Smooth muscle cell (in vitro differentiated cells): ENCODE results near the gene DUOX1. TPM values are rescaled to one million over a fixed set of nuclear protein-coding genes. Genes with fewer than 3 reads are reported as not detected.
A peak's percentile ranks its signal among the peaks of the same experiment; 100 is the strongest.

ENCODE experiments used
- DNase-seq: peaks from one replicate; lab custom pipeline; 2025; ENCODE audit not compliant: unreplicated experiment; lab: John Stamatoyannopoulos, UW
- H2AFZ ChIP-seq: fragments of 200-600 bp; sonication (generic); 2 replicates; pipeline ENCODE4 v1.6.0; 2016; ENCODE audit warnings: antibody characterized with exemption, low read depth, mild to moderate bottlenecking
- H3F3A ChIP-seq: fragments of 200-600 bp; sonication (generic); 2 replicates; pipeline ENCODE4 v1.6.0; 2017; ENCODE audit warnings: antibody characterized with exemption, low read depth
- H3K27ac ChIP-seq: fragments of 200-600 bp; sonication (generic); 2 replicates; pipeline ENCODE4 v1.5.1; 2016; ENCODE audit warnings: low read depth, mild to moderate bottlenecking
- H3K27me3 ChIP-seq: fragments of 200-600 bp; sonication (generic); 2 replicates; pipeline ENCODE4 v1.6.1; 2016; ENCODE audit warnings: low read depth, mild to moderate bottlenecking
- H3K36me3 ChIP-seq: fragments of 200-600 bp; sonication (generic); 2 replicates; pipeline ENCODE4 v1.5.1; 2016; ENCODE audit warnings: low read depth
- H3K4me1 ChIP-seq: fragments of 200-600 bp; sonication (generic); 2 replicates; pipeline ENCODE4 v1.5.1; 2016; ENCODE audit warnings: low read depth
- H3K4me2 ChIP-seq: fragments of 200-600 bp; sonication (generic); 2 replicates; pipeline ENCODE4 v1.6.0; 2016; ENCODE audit warnings: mild to moderate bottlenecking
- H3K4me3 ChIP-seq: fragments of 200-600 bp; sonication (generic); 2 replicates; pipeline ENCODE4 v1.5.1; 2016; ENCODE audit warnings: mild to moderate bottlenecking
- H3K79me2 ChIP-seq: fragments of 200-600 bp; sonication (generic); 2 replicates; pipeline ENCODE4 v1.6.0; 2016; ENCODE audit warnings: low read depth, mild to moderate bottlenecking
- H3K9ac ChIP-seq: fragments of 200-600 bp; sonication (generic); 2 replicates; pipeline ENCODE4 v1.6.0; 2016; ENCODE audit warnings: low read depth
- H3K9me3 ChIP-seq: fragments of 200-600 bp; sonication (generic); replicated peaks from 2 replicates; pipeline ENCODE4 v1.5.1; 2016; ENCODE audit warnings: low read depth
- H4K20me1 ChIP-seq: fragments of 200-600 bp; sonication (generic); 2 replicates; pipeline ENCODE4 v1.6.0; 2016; ENCODE audit warnings: low read depth
- WGBS: methylation state at CpG from one replicate; pipeline ENCODE4 v1.1.7; 2016; ENCODE audit warnings: low lambda C conversion rate; 5-methylcytosine and 5-hydroxymethylcytosine counted together
- polyA plus RNA-seq: library from polyadenylated mRNA; unstranded; fragments of >200 nt; fragmentation: Nextera tagmentation; extraction: Ambion mirVana; gene quantifications from 2 replicates; pipeline ENCODE4 v1.2.1, GENCODE V29; 2016
- total RNA-seq: library from RNA; depleted of rRNA; stranded (reverse); fragments of >200 nt; gene quantifications from 2 replicates; pipeline ENCODE4 v1.2.3, GENCODE V29; 2014
- TF ChIP-seq, protein P1 (sequence below): fragments of 200-600 bp; sonication (generic); IDR thresholded peaks from 2 replicates; pipeline ENCODE4 v1.5.1; 2017; ENCODE audit warnings: borderline replicate concordance, mild to moderate bottlenecking, antibody characterized with exemption; ENCODE audit not compliant: insufficient read depth, poor library complexity, severe bottlenecking

Gene DUOX1
- total and polyA plus RNA-seq, 2 experiments from 2014 or later: 4.4 to 5.8 TPM

DNA sequence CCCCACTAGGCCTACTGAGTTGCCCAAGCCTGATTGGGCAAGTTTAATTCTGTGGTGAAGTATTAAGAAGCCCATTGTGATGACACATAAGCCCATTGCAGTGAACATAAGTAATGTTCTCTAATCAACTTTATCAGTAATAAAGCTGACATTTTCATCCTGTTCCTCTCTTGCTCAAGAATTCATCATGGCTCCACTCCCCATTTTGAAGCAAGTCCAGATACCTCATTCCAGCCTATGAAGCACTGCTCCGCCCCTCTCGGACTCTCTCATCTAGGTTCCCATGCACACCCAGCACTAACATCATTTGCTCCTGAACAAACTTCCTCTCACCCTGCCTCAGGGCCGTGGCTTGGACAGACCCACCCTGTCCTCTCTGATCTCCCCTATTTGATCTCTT is 47.5 kb downstream of the DUOX1 start:
- DNase-seq: no peak
- no peaks in the 10 kb centered on the region for H3F3A ChIP-seq
- WGBS: 92% methylated on average over 3 of the region's 3 CpGs

DNA sequence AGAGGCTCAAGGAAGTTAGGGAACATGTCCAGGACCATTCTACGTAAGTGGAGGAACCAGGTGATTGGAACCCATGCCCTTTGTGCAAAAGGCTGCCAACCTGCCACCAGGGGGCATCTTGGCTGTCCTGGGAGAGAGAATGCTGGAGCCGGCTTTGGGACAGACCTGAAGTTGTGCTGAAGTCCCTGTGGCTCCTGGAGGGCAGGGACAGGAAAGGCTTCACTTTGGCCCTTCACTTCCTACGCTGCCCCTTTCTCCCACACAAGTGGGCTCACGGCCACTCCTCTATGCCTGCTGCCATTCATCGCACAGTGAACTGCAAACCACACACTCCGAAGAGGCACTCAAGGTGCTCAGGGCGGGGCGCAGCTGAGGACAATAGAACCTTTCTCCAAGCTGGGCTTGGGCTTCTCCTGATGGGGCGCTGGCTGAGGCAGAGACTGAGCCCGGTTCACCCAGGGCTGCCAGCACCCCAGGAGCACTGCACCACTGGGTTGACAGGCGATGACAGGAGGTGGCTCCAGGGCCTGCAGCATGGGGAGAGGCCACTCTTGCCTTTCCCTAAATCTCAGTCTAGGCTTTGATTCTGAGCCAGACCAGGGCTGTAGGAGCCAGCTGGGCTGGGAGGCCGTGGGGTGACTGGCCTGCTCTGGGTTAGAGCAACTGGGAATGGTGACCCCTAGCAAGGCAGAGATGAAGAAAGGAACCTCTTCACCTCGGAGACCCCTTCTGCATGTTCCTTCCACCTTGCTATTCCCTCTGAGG is 49.6 kb downstream of the DUOX1 start:
- Histone ChIP-seq H3K9me3 (no peaks in the 10 kb centered on the region), H3F3A (no peaks in the 10 kb centered on the region), H3K36me3 (no peaks in the 10 kb centered on the region), H3K4me1 (peaks cover 4% of the 10 kb centered on the region), H3K4me3 (no peak overlapping the region), H2AFZ (no peak overlapping the region), H4K20me1 (peaks cover 56% of the 10 kb centered on the region), H3K27me3 (no peaks in the 10 kb centered on the region), H3K9ac (no peak overlapping the region), H3K4me2 (no peak overlapping the region), H3K27ac (no peak overlapping the region), H3K79me2 (peaks cover 23% of the 10 kb centered on the region)
- DNase-seq: no peak
- 86% methylated on average over 13 of the region's 13 CpGs for WGBS
- TF ChIP-seq, protein P1, sequence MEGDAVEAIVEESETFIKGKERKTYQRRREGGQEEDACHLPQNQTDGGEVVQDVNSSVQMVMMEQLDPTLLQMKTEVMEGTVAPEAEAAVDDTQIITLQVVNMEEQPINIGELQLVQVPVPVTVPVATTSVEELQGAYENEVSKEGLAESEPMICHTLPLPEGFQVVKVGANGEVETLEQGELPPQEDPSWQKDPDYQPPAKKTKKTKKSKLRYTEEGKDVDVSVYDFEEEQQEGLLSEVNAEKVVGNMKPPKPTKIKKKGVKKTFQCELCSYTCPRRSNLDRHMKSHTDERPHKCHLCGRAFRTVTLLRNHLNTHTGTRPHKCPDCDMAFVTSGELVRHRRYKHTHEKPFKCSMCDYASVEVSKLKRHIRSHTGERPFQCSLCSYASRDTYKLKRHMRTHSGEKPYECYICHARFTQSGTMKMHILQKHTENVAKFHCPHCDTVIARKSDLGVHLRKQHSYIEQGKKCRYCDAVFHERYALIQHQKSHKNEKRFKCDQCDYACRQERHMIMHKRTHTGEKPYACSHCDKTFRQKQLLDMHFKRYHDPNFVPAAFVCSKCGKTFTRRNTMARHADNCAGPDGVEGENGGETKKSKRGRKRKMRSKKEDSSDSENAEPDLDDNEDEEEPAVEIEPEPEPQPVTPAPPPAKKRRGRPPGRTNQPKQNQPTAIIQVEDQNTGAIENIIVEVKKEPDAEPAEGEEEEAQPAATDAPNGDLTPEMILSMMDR: peak; percentile 48

More for the DNA sequence above, 47.5 kb downstream of the DUOX1 start:
- Histone ChIP-seq H3K27ac (no peak overlapping the region), H3K4me2 (no peak overlapping the region), H3K9me3 (no peaks in the 10 kb centered on the region), H2AFZ (no peak overlapping the region), H3K4me3 (no peak overlapping the region), H4K20me1 (peaks cover 38% of the 10 kb centered on the region), H3K27me3 (no peaks in the 10 kb centered on the region), H3K9ac (no peak overlapping the region), H3K36me3 (no peaks in the 10 kb centered on the region), H3K4me1 (no peaks in the 10 kb centered on the region), H3K79me2 (peaks cover 12% of the 10 kb centered on the region)
- TF ChIP-seq, protein P1: no peak

DNA sequence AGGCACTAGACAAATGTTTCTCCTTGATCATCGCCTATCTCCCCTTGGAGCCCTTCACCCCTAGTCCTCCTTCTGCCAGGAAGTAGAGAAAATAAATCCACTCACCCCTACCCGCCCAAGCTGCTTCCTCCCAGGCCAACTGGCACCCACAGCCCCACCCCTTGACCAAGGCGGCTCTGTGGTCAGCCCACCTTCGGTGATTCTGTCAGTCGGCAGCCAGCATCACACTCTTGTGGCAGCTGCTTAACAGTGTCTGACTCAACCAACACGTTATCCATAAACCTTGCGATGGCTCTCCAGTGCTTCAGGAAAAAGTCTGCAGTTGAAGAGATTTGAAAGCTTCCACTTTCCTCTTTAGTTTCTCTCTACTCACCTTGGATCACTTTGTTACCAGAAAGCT is 50.4 kb downstream of the DUOX1 start:
- no peak for DNase-seq
- Histone ChIP-seq H2AFZ (no peak overlapping the region), H3K9ac (no peak overlapping the region), H3F3A (no peaks in the 10 kb centered on the region), H3K9me3 (no peaks in the 10 kb centered on the region), H3K27me3 (no peaks in the 10 kb centered on the region), H3K27ac (no peak overlapping the region), H3K4me3 (no peak overlapping the region), H3K36me3 (no peaks in the 10 kb centered on the region), H3K79me2 (peaks cover 23% of the 10 kb centered on the region), H3K4me2 (no peak overlapping the region), H4K20me1 (peaks cover 64% of the 10 kb centered on the region), H3K4me1 (peaks cover 10% of the 10 kb centered on the region)
- WGBS: 73% methylated on average over 6 of the region's 7 CpGs
- TF ChIP-seq, protein P1: no peak
